Endothelial cell of umbilical vein (primary cell): ENCODE results near the gene HAND2. TPM values are rescaled to one million over a fixed set of nuclear protein-coding genes. Genes with fewer than 3 reads are reported as not detected.

ENCODE experiments used
- BruUV-seq: library from RNA; stranded (reverse); fragments of 400-500 nt; replicated peaks from 2 replicates; lab custom pipeline; 2021; lab: Mats Ljungman, UMichigan
- CTCF ChIA-PET: fragments of 300-600, 350-600 bp; sonication (Branson Sonifier 250); formaldehyde crosslinking; loops from one replicate; lab custom pipeline; 2021; ENCODE audit warnings: antibody characterized with exemption, inconsistent platforms; lab: Charles Lee
- POLR2A ChIA-PET: fragments of 300-600, 350-600 bp; sonication (Branson Sonifier 250); formaldehyde crosslinking; loops from one replicate; lab custom pipeline; 2021; ENCODE audit warnings: antibody characterized with exemption, inconsistent platforms; lab: Charles Lee
- DNase-seq: peaks from one replicate; pipeline ENCODE4 v3.0.0-alpha.2; 2011; ENCODE audit warnings: low read depth, low spot score
- FAIRE-seq: peaks from 2 replicates; lab custom pipeline; 2011; peaks lifted over from hg19 to GRCh38; lab: Jason Lieb, UNC
- H2AFZ ChIP-seq: 2 replicates; pipeline ENCODE4 v1.6.0; 2012; ENCODE audit warnings: low read depth, low read length, control low read depth, inconsistent platforms
- H3K27ac ChIP-seq: 2 replicates; pipeline ENCODE4 v1.5.1; 2011; ENCODE audit warnings: low read depth, mild to moderate bottlenecking, control low read depth, low read length, moderate library complexity; ENCODE audit not compliant: insufficient read depth
- H3K27me3 ChIP-seq, 2 experiments: 2 replicates each; pipeline versions ENCODE4 v1.6.0 to v1.6.1; 2011; ENCODE audit warnings: low read length in 2 of 2, mixed read lengths in 1 of 2; ENCODE audit not compliant: control insufficient read depth in 2 of 2, insufficient read depth in 2 of 2
- H3K36me3 ChIP-seq, 2 experiments: 2 replicates in 1 of 2; 3 replicates in 1 of 2; pipeline ENCODE4 v1.5.1; 2011; ENCODE audit warnings: low read length in 2 of 2, mild to moderate bottlenecking in 1 of 2, moderate library complexity in 1 of 2; ENCODE audit not compliant: control insufficient read depth in 2 of 2, insufficient read depth in 2 of 2; ENCODE audit errors: extremely low read depth in 1 of 2
- H3K4me1 ChIP-seq: 3 replicates; pipeline ENCODE4 v1.5.1; 2011; ENCODE audit warnings: mild to moderate bottlenecking, low read length; ENCODE audit not compliant: control insufficient read depth, insufficient read depth; ENCODE audit errors: extremely low read depth
- H3K4me2 ChIP-seq: 2 replicates; pipeline ENCODE4 v1.6.1; 2011; ENCODE audit warnings: low read length, control low read depth, mixed read lengths; ENCODE audit not compliant: insufficient read depth
- H3K4me3 ChIP-seq, 3 experiments: fragments of 200-600 bp in 1 of 3; sonication (generic), shearing (Covaris generic) in 1 of 3; replicated peaks in 1 of 3; 2 replicates each; pipeline ENCODE4 v1.5.1; 2011 to 2016; ENCODE audit warnings: control low read depth in 3 of 3, low read length in 3 of 3, mild to moderate bottlenecking in 2 of 3, inconsistent platforms in 1 of 3, low read depth in 1 of 3, moderate library complexity in 1 of 3; ENCODE audit not compliant: insufficient read depth in 1 of 3
- H3K79me2 ChIP-seq: 2 replicates; pipeline ENCODE4 v1.6.0; 2012; ENCODE audit warnings: low read length, inconsistent platforms; ENCODE audit not compliant: control insufficient read depth, insufficient read depth
- H3K9ac ChIP-seq: replicated peaks from 2 replicates; pipeline ENCODE3; 2011; ENCODE audit warnings: low read length, control low read depth; ENCODE audit not compliant: insufficient read depth; ENCODE audit errors: extremely low read depth
- H3K9me1 ChIP-seq: replicated peaks from 3 replicates; pipeline ENCODE4 v1.6.0; 2011; ENCODE audit warnings: mild to moderate bottlenecking, low read length; ENCODE audit not compliant: control insufficient read depth, insufficient read depth; ENCODE audit errors: extremely low read depth
- H3K9me3 ChIP-seq: replicated peaks from 2 replicates; pipeline ENCODE4 v1.5.1; 2012; ENCODE audit warnings: low read length, inconsistent platforms; ENCODE audit not compliant: control insufficient read depth, insufficient read depth
- H4K20me1 ChIP-seq: replicated peaks from 2 replicates; pipeline ENCODE3; 2011; ENCODE audit warnings: mild to moderate bottlenecking, low read length; ENCODE audit not compliant: control insufficient read depth, insufficient read depth; ENCODE audit errors: extremely low read depth
- CTCF ChIP-seq, 2 donors: IDR thresholded peaks; 1 replicate in 1 of 2; 2 replicates in 1 of 2; pipeline ENCODE4 v1.5.1; 2011; ENCODE audit warnings: low read length in 2 of 2, mild to moderate bottlenecking in 2 of 2, moderate library complexity in 2 of 2, control low read depth in 1 of 2, inconsistent platforms in 1 of 2, low read depth in 1 of 2; ENCODE audit not compliant: insufficient read depth in 1 of 2; ENCODE audit errors: extremely low read depth in 1 of 2
- EZH2 ChIP-seq: IDR thresholded peaks from 2 replicates; pipeline ENCODE4 v1.6.1; 2012; ENCODE audit warnings: borderline replicate concordance, low read depth, mild to moderate bottlenecking, moderate library complexity, low read length, inconsistent platforms; ENCODE audit not compliant: severe bottlenecking
- FOS ChIP-seq: IDR thresholded peaks from 2 replicates; pipeline ENCODE4 v1.6.1; 2011; ENCODE audit warnings: mild to moderate bottlenecking, low read length, moderate library complexity, borderline replicate concordance; ENCODE audit not compliant: insufficient read depth
- GATA2 ChIP-seq: IDR thresholded peaks from 2 replicates; pipeline ENCODE4 v1.7.0; 2011; ENCODE audit warnings: low read depth, mild to moderate bottlenecking, moderate library complexity, mixed read lengths, low read length; ENCODE audit not compliant: insufficient read length, insufficient read depth
- JUN ChIP-seq: IDR thresholded peaks from 2 replicates; pipeline ENCODE4 v1.6.1; 2011; ENCODE audit warnings: borderline replicate concordance, low read depth; ENCODE audit not compliant: insufficient read length, insufficient read depth
- MYC ChIP-seq: IDR thresholded peaks from one replicate; pipeline ENCODE4 v1.6.1; 2011; ENCODE audit warnings: mild to moderate bottlenecking, low read depth, low read length
- POLR2A ChIP-seq: IDR thresholded peaks from 2 replicates; pipeline ENCODE4 v1.6.1; 2012; ENCODE audit warnings: low read depth, mild to moderate bottlenecking, control low read depth, low read length
- POLR2AphosphoS5 ChIP-seq: IDR thresholded peaks from 2 replicates; pipeline ENCODE4 v1.6.1; 2012; ENCODE audit warnings: low read depth, mild to moderate bottlenecking, control low read depth, low read length, moderate library complexity; ENCODE audit not compliant: insufficient read depth
- dilution Hi-C: fragments of 300-500 bp; cut with MboI; formaldehyde crosslinking; loops from one replicate; pipeline ENCODE4 v1.15.0; 2019; ENCODE audit warnings: low sequenced_read_pairs; ENCODE audit not compliant: extremely low pct_ligation_motif_present
- intact Hi-C: fragments of 100-400 bp; cut with micrococcal nuclease; formaldehyde crosslinking; loops from one replicate; pipeline ENCODE4 v1.10.0; 2022
- polyA plus RNA-seq, 4 experiments: library from polyadenylated mRNA; depleted of rRNA in 3 of 4; stranded (reverse) in 3 of 4; unstranded in 1 of 4; fragments of >200 nt; gene quantifications; 2 replicates each; pipeline versions ENCODE4 v1.2.1 to v1.2.3, GENCODE V29; 2011 to 2012; ENCODE audit warnings: missing spikeins in 1 of 4
- total RNA-seq: library from RNA; stranded (reverse); gene quantifications from 2 replicates; pipeline ENCODE4 v1.2.3, GENCODE V29; 2021
- TF ChIP-seq, protein P1 (sequence below): IDR thresholded peaks from 2 replicates; pipeline ENCODE4 v1.6.1; 2011; ENCODE audit not compliant: insufficient read depth, insufficient read length

The HAND2 gene
- total and polyA plus RNA-seq, 2 donors (not counting 3 experiments of a cell fraction or from before 2014, with no cell fraction given) = not detected

- H3K79me2 ChIP-seq = no peaks in the 10 kb centered on the region
- TF ChIP-seq CTCF (IDR thresholded peaks at IDR 0.05; ENCODE audit: extremely low read depth in 1 of 2, insufficient read depth in 1 of 2, low read depth in 1 of 2, low read length in 2 of 2) (no peak), POLR2A (no peak), GATA2 (no peak), EZH2 (no peak), POLR2AphosphoS5 (no peak), MYC (no peak), JUN (no peak), FOS (no peak)
- TF ChIP-seq, protein P1, sequence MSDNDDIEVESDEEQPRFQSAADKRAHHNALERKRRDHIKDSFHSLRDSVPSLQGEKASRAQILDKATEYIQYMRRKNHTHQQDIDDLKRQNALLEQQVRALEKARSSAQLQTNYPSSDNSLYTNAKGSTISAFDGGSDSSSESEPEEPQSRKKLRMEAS = no peak
- POLR2A ChIA-PET = no interaction called here
Measured at GRCh38 chr4:173546776-173547175, 16.7 kb upstream of the HAND2 start.

More at GRCh38 chr4:173546776-173547175, 16.7 kb upstream of the HAND2 start:
- dilution Hi-C loops (no loop called here), intact Hi-C loops (no loop called here)
- no TSS peak for BruUV-seq
- Histone ChIP-seq H3K9ac (no peak overlapping the region), H3K9me1 (no peaks in the 10 kb centered on the region), H3K36me3 (no peaks in the 10 kb centered on the region), H3K4me2 (no peak overlapping the region), H2AFZ (no peak overlapping the region), H3K4me3 (no peak overlapping the region), H4K20me1 (no peaks in the 10 kb centered on the region), H3K9me3 (no peaks in the 10 kb centered on the region), H3K4me1 (no peaks in the 10 kb centered on the region), H3K27ac (no peak overlapping the region), H3K27me3 (peaks cover 4 to 20% of the 10 kb centered on the region in 2 experiments)
- CTCF ChIA-PET = interaction anchor here (1.2 kb wide), 1 partner anchor 17 kb away, joined by 5 read pairs; the partner anchor contains the start of gene HAND2
- no peak for DNase-seq
- no peak for FAIRE-seq
